GM12873 (cell line): ENCODE results near the gene SLC51B.
A peak's percentile ranks its signal among the peaks of the same experiment; 100 is the strongest.

ENCODE experiments used
- CTCF ChIP-seq: IDR thresholded peaks from 2 replicates; pipeline ENCODE4 v1.5.1; 2012; ENCODE audit warnings: low read depth, mild to moderate bottlenecking, moderate library complexity, low read length, control low read depth; ENCODE audit not compliant: insufficient read depth; ENCODE audit errors: missing control alignments

The SLC51B gene

GRCh38 chr15:65083262-65083701, 38.1 kb downstream of the SLC51B start:
- TF ChIP-seq CTCF, result no peak

GRCh38 chr15:65084500-65085206, 39.5 kb downstream of the SLC51B start:
- no peak for TF ChIP-seq CTCF

- no peak for TF ChIP-seq CTCF
Observed at GRCh38 chr15:65085207-65085753, 40.1 kb downstream of the SLC51B start.

GRCh38 chr15:65085990-65086679, 40.9 kb downstream of the SLC51B start:
- TF ChIP-seq CTCF, result peak; percentile 56

- TF ChIP-seq CTCF, result peak; percentile 41
Observed at GRCh38 chr15:65086680-65087111, 41.5 kb downstream of the SLC51B start.

GRCh38 chr15:65087411-65087810, 42.2 kb downstream of the SLC51B start:
- TF ChIP-seq CTCF, result no peak

GRCh38 chr15:65087873-65088642, 42.9 kb downstream of the SLC51B start:
- TF ChIP-seq CTCF, result no peak
